Neural progenitor cell (in vitro differentiated cells): Measurements from ENCODE around the gene PLXNC1. TPM values are rescaled to one million over a fixed set of nuclear protein-coding genes. Genes with fewer than 3 reads are reported as not detected.

Experiments used
- DNase-seq: peaks from one replicate; pipeline ENCODE4 v3.0.0-alpha.2; 2016; ENCODE audit warnings: low spot score
- H2AFZ ChIP-seq: fragments of 200-600 bp; sonication (generic); replicated peaks from 2 replicates; pipeline ENCODE4 v1.6.1; 2016; ENCODE audit warnings: antibody characterized with exemption
- H3F3A ChIP-seq: fragments of 200-600 bp; sonication (generic); 2 replicates; pipeline ENCODE4 v1.6.1; 2016; ENCODE audit warnings: antibody characterized with exemption, low read depth
- H3K27ac ChIP-seq: fragments of 200-600 bp; sonication (generic); 2 replicates; pipeline ENCODE4 v1.5.1; 2016; ENCODE audit warnings: mild to moderate bottlenecking
- H3K27me3 ChIP-seq: fragments of 200-600 bp; sonication (generic); 2 replicates; pipeline ENCODE4 v1.6.1; 2016; ENCODE audit warnings: mild to moderate bottlenecking, moderate library complexity
- H3K36me3 ChIP-seq: fragments of 200-600 bp; sonication (generic); 2 replicates; pipeline ENCODE4 v1.5.1; 2016
- H3K4me1 ChIP-seq: fragments of 200-600 bp; sonication (generic); 2 replicates; pipeline ENCODE4 v1.6.1; 2016; ENCODE audit warnings: mixed run types
- H3K4me2 ChIP-seq: fragments of 200-600 bp; sonication (generic); 2 replicates; pipeline ENCODE4 v1.6.1; 2016
- H3K4me3 ChIP-seq: fragments of 200-600 bp; sonication (generic); 2 replicates; pipeline ENCODE4 v1.5.1; 2016
- H3K79me2 ChIP-seq: fragments of 200-600 bp; sonication (generic); 2 replicates; pipeline ENCODE4 v1.6.1; 2016; ENCODE audit warnings: low read depth
- H3K9ac ChIP-seq: fragments of 200-600 bp; sonication (generic); 2 replicates; pipeline ENCODE4 v1.6.1; 2016
- H3K9me3 ChIP-seq: fragments of 200-600 bp; sonication (generic); 2 replicates; pipeline ENCODE4 v1.5.1; 2016; ENCODE audit warnings: low read depth
- H4K20me1 ChIP-seq: fragments of 200-600 bp; sonication (generic); 2 replicates; pipeline ENCODE4 v1.6.1; 2016; ENCODE audit warnings: low read depth
- H3K27ac Mint-ChIP-seq: 3 replicates; pipeline ENCODE4 v1.8.0; 2021; ENCODE audit warnings: mixed read lengths
- H3K27me3 Mint-ChIP-seq: 2 replicates; pipeline ENCODE4 v1.8.0; 2022; ENCODE audit warnings: low read depth, mild to moderate bottlenecking, inconsistent platforms, moderate library complexity, mixed read lengths; ENCODE audit not compliant: insufficient read depth
- H3K36me3 Mint-ChIP-seq: 3 replicates; pipeline ENCODE4 v1.8.0; 2021; ENCODE audit warnings: mixed read lengths
- H3K4me1 Mint-ChIP-seq: 3 replicates; pipeline ENCODE4 v1.8.0; 2021; ENCODE audit warnings: mixed read lengths
- H3K4me3 Mint-ChIP-seq: 3 replicates; pipeline ENCODE4 v1.8.0; 2021; ENCODE audit warnings: mild to moderate bottlenecking, moderate library complexity, mixed read lengths
- H3K9me3 Mint-ChIP-seq: 3 replicates; pipeline ENCODE4 v1.8.0; 2020; ENCODE audit warnings: mixed read lengths
- EZH2 ChIP-seq: fragments of 200-600 bp; sonication (generic); IDR thresholded peaks from 2 replicates; pipeline ENCODE4 v1.6.1; 2017; ENCODE audit warnings: antibody characterized with exemption, mild to moderate bottlenecking, moderate library complexity
- EZH2phosphoT487 ChIP-seq: fragments of 200-600 bp; sonication (generic); IDR thresholded peaks from 2 replicates; pipeline ENCODE4 v1.6.1; 2017; ENCODE audit warnings: antibody characterized with exemption
- total RNA-seq: library from RNA; depleted of rRNA; stranded (reverse); fragments of >200 nt; gene quantifications from 2 replicates; pipeline ENCODE4 v1.2.3, GENCODE V29; 2015; ENCODE audit warnings: low replicate concordance
- TF ChIP-seq, protein P1 (sequence below): fragments of 200-600 bp; sonication (generic); IDR thresholded peaks from 2 replicates; pipeline ENCODE4 v1.5.1; 2017; ENCODE audit warnings: antibody characterized with exemption, mild to moderate bottlenecking

Gene PLXNC1
- total RNA-seq, 1 donor from 2014 or later: 16.7 TPM

DNA sequence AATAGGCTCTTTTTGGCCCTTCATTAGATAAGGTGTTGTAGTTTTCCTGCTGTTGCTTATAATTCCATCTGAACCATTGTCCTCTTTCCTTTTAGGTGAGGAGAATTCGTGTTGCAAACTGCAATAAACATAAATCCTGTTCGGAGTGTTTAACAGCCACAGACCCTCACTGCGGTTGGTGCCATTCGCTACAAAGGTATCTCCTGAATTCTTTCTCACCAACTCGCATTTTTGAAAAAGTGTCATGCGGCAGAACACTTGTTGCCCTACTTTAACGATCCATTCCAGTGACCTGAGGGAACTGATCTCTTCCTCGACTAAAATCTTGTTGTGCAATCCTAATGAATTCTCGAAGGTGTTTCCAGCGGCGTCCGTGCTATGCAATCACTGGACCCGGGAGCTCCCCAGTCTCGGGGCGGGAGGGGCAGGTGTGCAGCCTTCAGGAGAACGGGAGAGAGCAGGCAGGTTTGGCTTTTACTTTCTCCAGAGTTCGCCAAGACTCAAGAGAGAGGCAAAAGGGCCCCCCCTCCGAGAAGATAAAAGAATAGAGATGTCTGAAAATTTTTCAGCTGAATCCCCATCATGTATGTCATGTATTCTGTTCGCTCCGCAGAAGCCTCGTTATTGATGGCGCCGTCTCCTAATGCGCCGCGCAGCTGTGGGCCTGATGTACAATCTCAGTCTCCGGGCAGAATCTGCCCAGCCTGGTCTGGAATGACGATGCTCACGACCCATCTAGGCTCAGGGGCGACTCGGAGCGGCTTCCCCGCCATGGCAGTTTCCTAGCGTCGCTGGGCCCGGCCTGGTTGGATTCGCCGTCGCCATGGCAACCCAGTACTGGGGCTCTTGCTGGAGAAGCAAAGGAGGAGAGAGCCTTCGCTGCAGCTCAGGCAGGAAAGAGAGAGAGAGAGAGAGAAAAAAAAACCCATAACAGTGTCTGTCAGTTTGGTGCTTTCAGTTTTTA is 38.2 kb downstream of the PLXNC1 start:
- Histone ChIP-seq H3K4me3 (peak overlapping the region; percentile 19), H3K27ac (no peak overlapping the region), H4K20me1 (no peaks in the 10 kb centered on the region), H3F3A (peaks cover 44% of the 10 kb centered on the region), H3K4me1 (peaks cover 38% of the 10 kb centered on the region), H3K4me2 (peak overlapping the region; percentile 75), H3K9me3 (no peaks in the 10 kb centered on the region), H3K79me2 (no peaks in the 10 kb centered on the region), H2AFZ (no peak overlapping the region), H3K27me3 (peaks cover 6% of the 10 kb centered on the region), H3K9ac (no peak overlapping the region), H3K36me3 (no peaks in the 10 kb centered on the region)
- no peak overlapping the region for H3K4me3 Mint-ChIP-seq
- peaks cover 2% of the 10 kb centered on the region for H3K27me3 Mint-ChIP-seq
- peaks cover 7% of the 10 kb centered on the region for H3K36me3 Mint-ChIP-seq
- TF ChIP-seq EZH2: no peak
- no peak for TF ChIP-seq EZH2phosphoT487
- TF ChIP-seq, protein P1, sequence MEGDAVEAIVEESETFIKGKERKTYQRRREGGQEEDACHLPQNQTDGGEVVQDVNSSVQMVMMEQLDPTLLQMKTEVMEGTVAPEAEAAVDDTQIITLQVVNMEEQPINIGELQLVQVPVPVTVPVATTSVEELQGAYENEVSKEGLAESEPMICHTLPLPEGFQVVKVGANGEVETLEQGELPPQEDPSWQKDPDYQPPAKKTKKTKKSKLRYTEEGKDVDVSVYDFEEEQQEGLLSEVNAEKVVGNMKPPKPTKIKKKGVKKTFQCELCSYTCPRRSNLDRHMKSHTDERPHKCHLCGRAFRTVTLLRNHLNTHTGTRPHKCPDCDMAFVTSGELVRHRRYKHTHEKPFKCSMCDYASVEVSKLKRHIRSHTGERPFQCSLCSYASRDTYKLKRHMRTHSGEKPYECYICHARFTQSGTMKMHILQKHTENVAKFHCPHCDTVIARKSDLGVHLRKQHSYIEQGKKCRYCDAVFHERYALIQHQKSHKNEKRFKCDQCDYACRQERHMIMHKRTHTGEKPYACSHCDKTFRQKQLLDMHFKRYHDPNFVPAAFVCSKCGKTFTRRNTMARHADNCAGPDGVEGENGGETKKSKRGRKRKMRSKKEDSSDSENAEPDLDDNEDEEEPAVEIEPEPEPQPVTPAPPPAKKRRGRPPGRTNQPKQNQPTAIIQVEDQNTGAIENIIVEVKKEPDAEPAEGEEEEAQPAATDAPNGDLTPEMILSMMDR: no peak
- peaks cover 19% of the 10 kb centered on the region for H3K4me1 Mint-ChIP-seq
- no peaks in the 10 kb centered on the region for H3K9me3 Mint-ChIP-seq
- H3K27ac Mint-ChIP-seq: no peak overlapping the region
- DNase-seq: peak; percentile 96

DNA sequence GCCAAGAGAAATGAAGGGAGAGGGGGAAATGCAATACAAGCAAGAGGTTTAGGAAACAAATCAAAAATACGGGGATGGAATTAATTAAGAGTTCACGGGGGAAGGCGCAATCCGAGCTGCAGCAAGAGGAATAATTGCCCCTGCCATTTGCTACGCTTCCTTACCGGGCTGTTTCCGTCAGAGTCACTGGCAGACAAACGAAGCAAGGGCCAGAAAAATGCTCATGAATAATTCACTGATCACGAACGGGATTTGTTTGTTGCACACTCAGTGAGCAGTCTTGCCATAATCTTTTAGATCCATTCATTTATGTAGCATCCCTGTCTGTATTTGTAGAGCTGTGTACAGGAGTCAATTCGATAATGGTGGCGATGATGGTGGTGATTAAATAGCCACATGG is 39.0 kb downstream of the PLXNC1 start:
- H3K79me2 ChIP-seq: no peaks in the 10 kb centered on the region
- peaks cover 44% of the 10 kb centered on the region for H3F3A ChIP-seq
- H3K27me3 ChIP-seq: peaks cover 6% of the 10 kb centered on the region
- Mint-ChIP-seq H3K9me3 (no peaks in the 10 kb centered on the region), H3K4me3 (no peak overlapping the region), H3K27ac (no peak overlapping the region), H3K36me3 (peaks cover 10% of the 10 kb centered on the region), H3K27me3 (peaks cover 2% of the 10 kb centered on the region), H3K4me1 (peaks cover 19% of the 10 kb centered on the region)
- TF ChIP-seq EZH2phosphoT487: no peak
- TF ChIP-seq EZH2: no peak
- TF ChIP-seq, protein P1: no peak
- H3K4me2 ChIP-seq: peak overlapping the region; percentile 75
- no peak overlapping the region for H3K9ac ChIP-seq
- no peak overlapping the region for H2AFZ ChIP-seq
- no peaks in the 10 kb centered on the region for H3K9me3 ChIP-seq
- DNase-seq: no peak
- H4K20me1 ChIP-seq: no peaks in the 10 kb centered on the region
- peaks cover 38% of the 10 kb centered on the region for H3K4me1 ChIP-seq
- no peak overlapping the region for H3K27ac ChIP-seq
- no peaks in the 10 kb centered on the region for H3K36me3 ChIP-seq
- H3K4me3 ChIP-seq: peak overlapping the region; percentile 19

DNA sequence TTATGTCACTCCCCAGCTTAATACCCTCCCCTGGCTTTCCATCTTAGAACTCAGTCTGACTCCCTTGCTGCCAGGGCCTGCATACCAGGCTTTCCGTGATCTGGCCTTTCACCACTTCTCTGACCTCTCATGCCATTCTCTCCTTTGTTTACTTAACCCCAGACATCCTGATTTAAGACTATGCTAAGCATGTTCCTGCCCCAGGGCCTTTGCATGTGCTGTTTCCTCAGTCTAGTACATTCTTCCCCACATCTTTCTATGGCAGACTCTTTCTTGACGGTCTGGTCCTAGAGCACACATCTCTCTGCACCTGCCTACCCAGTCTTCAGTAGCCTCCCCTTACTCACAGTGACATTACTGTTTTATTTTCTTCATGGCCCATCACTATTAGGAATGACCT is 42.2 kb downstream of the PLXNC1 start:
- H3K4me1 ChIP-seq: peaks cover 23% of the 10 kb centered on the region
- H3F3A ChIP-seq: peaks cover 18% of the 10 kb centered on the region
- no peaks in the 10 kb centered on the region for H4K20me1 ChIP-seq
- Mint-ChIP-seq H3K9me3 (peaks cover 10% of the 10 kb centered on the region), H3K27me3 (peaks cover 9% of the 10 kb centered on the region), H3K36me3 (peaks cover 37% of the 10 kb centered on the region), H3K27ac (no peak overlapping the region), H3K4me1 (no peaks in the 10 kb centered on the region), H3K4me3 (no peak overlapping the region)
- H3K27me3 ChIP-seq: peaks cover 6% of the 10 kb centered on the region
- no peak overlapping the region for H3K9ac ChIP-seq
- H3K9me3 ChIP-seq: no peaks in the 10 kb centered on the region
- H3K4me3 ChIP-seq: no peak overlapping the region
- H3K4me2 ChIP-seq: no peak overlapping the region
- no peaks in the 10 kb centered on the region for H3K36me3 ChIP-seq
- H3K79me2 ChIP-seq: no peaks in the 10 kb centered on the region
- no peak overlapping the region for H2AFZ ChIP-seq
- TF ChIP-seq, protein P1: no peak
- TF ChIP-seq EZH2 (no peak), EZH2phosphoT487 (no peak)
- no peak overlapping the region for H3K27ac ChIP-seq
- no peak for DNase-seq
